HG03066 (cell line): ENCODE measurements around the gene SNCAIP.

Experiments
- ATAC-seq: cut with Tn5 transposase; IDR thresholded peaks from one replicate; pipeline ENCODE4 v1.9.1; 2021; ENCODE audit warnings: low read depth; ENCODE audit not compliant: unreplicated experiment

SNCAIP gene

DNA sequence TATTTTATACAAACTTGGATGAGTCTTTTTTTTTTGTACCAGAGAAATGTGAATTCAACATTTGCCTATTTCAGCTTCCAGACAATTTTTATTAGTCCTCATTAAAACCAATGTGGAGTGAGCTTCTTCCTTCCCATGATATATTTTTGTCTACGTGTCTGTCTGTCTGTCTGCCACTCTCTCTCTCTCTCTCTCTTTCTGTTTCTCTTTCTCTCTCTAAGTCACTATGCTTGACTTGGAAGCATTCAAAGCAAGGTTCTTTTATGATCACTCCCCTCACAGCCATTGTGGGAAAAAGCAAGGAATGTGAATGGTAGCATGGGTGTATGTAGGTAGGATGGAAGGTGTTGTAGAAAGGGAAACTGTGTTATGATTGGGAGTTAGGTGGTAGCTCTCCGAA, 80.2 kb downstream of the SNCAIP start:
- no peak for ATAC-seq

GRCh38 chr5:122392824-122393223, 80.8 kb downstream of the SNCAIP start:
- no peak for ATAC-seq

GRCh38 chr5:122394284-122394930, 82.4 kb downstream of the SNCAIP start:
- no peak for ATAC-seq

DNA sequence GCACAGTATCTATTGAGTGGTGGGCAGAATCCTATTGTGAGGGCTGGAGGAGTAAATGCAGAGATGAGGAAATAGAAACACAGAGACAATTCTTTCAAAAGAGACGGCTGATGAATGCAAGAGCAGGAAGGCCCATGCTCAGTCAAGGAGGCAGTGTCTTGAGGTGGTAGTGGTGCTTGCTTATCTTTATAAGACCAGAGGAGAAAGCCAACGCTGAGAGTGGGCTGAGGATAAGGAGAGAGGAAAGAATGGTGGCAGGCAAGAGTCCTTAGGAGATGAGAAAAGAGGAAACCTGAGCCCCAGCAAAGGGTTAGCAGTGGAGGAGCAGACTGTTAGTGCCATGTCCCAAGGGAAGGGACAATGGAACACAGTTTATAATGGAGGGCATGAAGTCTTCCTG, 86.0 kb downstream of the SNCAIP start:
- no peak for ATAC-seq

GRCh38 chr5:122400341-122400740, 88.3 kb downstream of the SNCAIP start:
- ATAC-seq = no peak

GRCh38 chr5:122400938-122401337, 88.9 kb downstream of the SNCAIP start:
- no peak for ATAC-seq

DNA sequence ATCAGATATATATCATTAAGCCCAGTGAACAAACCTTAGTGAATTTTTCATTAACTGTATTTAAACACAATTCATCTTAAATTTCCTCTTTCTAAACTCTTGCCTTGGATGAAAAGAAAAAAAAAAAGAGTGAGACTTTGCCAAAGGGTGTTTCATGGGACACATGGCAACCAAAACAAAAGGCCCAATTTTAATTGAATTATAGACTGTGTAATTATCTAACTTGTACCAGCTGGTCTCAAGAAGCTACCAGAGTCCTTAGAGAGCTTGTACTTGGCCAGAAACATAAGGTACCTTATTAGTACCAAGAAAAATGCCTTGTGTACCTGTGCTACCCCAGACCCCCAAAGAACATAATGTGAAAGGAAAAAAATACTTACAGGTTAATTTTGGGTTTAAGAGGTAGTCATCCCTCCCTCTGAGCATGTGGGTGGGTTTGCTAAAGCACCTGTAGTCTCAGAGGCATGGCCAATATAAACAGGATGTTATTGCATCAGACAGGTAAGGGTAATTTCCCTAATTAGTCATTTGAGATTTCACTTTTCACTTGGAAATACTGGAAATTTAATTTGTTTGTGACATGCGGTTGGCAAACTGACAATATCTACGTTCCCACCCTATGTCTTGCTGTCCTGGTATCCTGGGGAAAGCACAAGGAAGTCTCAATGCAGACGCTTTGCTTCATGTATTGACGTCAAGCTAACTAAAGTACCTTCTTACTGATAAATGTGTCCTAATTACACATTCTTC, 90.1 kb downstream of the SNCAIP start:
- no peak for ATAC-seq

DNA sequence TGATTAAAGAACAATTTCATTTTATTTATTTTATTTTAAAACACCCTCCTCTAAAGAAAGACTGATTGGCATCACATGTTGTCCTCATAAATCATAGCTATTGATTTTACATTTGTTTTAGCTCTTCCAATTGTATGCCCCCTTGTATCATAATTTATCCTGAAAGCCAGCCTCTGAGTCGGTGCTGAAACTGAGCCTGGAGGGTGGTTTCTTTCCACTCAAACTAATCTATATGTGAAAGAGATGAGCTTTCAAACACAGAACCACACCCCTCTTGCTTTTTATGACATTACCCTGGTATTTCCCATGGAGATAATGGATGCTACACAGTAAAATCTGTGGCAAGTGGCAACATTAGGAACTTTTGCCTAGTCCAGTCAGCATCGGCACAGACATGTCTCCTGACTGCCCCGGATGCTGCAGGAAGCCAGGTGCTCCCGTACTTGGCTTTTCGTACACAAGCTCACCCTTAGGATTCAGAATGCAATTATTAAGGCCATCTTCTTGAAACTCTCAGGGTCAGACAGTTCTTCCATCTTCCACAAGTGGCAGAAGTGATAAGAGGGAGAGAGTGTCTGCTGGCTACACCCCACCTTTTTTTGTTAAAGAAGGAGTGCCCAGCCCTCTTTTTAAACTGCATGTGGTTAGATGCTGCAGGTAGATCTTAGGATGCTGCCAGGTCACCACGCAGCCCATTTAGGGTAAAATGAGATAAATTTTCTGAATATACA, 91.1 kb downstream of the SNCAIP start:
- no peak for ATAC-seq

- no peak for ATAC-seq
These were observed 92.0 kb downstream of the SNCAIP start for GRCh38 chr5:122404018-122404417.

DNA sequence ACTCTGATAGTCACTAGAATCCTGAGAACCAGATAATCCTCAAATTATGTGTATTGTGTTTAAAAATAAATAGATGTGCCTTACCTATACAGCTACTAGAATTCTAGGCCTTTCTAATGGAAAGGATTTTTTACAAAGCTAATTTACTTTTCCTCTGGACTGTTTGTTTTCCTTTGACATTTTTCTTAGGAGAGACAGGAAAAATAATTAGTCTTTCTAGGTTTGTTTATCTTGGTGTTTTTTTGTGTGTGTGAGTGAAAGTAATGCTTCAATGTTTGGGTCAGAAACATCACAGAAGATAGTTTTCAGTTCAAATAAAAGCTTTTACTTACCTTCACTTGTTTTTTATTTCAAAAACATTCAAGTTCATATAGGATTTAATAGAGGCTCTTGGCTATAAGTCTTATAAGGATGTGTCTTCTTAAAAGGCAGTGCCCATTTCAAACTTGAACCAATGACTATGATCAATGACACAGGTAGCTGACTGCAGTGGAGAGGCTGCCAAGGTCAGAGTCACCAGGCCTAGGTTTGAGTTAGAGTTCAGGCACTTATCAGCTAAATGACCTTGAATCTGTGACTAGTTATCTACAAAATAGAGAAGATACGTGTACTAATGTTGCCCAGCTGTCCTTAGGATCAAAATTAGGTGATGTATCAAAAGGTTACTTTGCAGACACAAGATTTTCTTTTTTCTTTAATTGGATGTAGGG, 92.8 kb downstream of the SNCAIP start:
- ATAC-seq = no peak

DNA sequence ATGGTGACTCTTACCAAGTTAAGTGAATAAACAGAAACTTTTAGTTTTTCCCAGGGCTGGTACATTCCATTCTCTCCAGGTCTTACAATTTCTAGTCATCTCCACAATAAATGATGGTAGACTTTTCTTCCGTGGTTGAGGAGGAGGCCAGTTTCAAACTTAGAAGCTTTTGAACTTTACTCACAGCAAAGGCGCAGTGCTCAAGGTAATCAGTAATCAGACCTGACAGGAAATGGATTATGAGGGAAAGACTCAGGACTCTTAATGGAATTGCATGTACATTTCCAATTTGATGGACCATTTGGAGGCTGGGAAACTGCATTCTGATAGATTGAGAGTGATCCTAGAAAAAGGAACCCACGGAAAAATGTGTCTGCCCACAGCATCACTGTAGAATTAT, 93.7 kb downstream of the SNCAIP start:
- ATAC-seq = no peak

GRCh38 chr5:122406181-122406580, 94.1 kb downstream of the SNCAIP start:
- no peak for ATAC-seq

- no peak for ATAC-seq
These were observed 96.7 kb downstream of the SNCAIP start for GRCh38 chr5:122408592-122409224.

DNA sequence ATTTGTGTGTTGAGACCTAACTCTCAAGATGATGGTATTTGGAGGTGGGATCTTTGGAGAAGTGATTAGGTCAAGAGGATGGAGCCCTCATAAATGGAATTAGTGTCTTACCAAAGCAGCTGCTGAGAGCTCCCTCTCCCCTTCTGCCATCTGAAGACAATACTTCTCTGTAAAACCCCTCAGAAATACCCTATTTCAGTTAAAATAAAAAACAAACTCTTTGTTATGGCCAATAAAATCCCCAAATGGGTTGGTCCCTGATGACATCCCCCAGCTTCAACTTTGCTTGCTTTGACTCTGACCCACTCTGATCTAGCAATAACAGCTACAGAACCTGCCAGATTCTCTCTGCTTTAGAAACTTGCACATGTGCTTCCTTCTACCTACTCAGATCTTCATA, 100.9 kb downstream of the SNCAIP start:
- ATAC-seq = no peak

DNA sequence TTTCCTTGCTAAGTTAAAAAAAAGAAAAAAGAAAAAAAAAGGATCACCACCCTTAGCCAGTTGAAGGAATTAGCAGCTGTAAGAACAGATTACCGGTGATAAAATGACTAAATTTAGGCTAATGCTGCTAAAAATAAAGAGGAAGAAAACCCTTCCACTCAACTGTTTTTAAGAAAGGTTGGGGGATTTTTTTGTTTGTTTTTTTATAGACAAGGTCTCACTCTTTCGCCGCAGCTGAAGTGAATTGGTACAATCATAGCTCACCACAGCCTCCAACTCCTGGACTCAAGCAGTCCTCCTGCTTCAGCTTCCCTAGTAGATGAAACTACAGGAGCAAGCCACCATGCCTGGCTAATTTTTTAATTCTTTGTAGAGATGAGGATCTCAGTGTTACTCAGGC, 101.7 kb downstream of the SNCAIP start:
- no peak for ATAC-seq

DNA sequence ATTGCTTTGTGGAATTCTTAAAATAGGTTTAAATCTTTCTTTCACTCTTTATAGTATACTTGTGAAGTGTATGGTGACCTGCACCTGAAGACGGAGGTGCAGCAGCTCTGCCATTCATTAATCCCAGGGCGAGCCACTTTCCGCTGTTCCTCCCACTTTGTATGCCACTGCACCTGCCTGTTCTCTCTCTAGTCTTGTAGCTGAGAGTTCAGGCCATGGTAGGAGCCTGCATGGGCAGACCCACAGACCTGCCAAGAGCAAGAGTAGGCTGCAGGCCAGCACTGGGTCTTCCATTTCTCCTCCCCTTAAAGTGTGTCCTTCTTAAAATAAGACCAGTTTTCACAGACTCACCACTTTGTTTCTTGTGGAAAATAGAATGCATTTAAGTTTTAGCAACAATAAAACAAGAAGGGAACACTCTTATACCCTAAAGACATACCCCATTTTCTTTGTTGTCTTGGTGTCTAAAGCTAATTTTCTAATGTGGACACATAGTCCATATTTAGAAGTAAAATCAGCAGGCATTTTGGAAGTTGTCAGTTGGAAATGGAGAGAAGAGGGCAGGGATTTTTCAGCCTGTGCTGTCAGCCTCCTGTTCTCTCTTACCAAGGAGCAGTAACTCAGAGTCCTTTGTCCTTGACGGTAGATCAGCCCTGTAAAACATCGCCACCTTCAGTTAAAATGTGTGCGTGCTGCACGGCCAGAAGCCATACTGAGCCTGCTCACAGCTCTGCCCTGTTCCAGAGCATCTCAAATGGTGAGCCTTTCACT, 103.2 kb downstream of the SNCAIP start:
- peak; percentile 81 for ATAC-seq

DNA sequence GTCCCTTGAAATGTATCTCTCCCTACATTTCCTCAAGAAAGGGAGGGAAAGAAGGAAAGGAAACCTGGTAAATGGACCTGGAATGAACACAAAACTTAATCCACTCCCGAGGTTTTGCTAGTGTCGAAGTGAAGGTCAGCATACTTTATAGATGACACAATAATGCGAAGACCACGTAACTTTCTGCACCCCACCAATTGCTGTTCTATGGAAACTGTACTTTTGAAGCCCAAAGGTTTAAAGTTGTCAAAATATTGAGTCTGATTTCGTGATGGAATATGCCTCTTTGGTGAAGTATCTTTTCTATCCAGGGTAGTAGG, 103.7 kb downstream of the SNCAIP start:
- ATAC-seq = no peak

- ATAC-seq = no peak
These were observed 107.3 kb downstream of the SNCAIP start for GRCh38 chr5:122419142-122419894.

GRCh38 chr5:122420091-122420490, 108.1 kb downstream of the SNCAIP start:
- no peak for ATAC-seq
